ENCODE measurements around the gene UBE2B. TPM values are rescaled to one million over a fixed set of nuclear protein-coding genes. Genes with fewer than 3 reads are reported as not detected.

UBE2B gene
- total and polyA plus RNA-seq, 4 donors, result 20.1 to 91.6 (median 31.0) TPM

DNA sequence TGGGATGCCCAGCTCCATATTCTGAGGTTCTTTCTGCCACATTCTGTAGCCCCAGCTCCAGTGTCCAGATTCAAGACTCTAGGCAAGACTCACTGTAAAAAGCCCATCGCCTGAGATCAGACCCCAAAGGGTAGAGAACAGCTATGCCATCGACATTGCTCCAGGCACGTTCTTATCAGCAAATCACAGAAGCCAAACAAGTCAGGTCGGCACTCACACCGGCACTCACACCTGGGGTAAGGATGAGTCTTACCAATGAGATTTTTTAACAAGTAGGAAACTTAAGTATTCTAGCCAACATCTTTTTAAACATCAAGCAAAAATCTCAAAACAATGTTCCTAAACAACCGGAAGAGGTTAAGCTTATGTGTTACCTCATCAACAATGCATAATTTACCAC is 38.0 kb downstream of the UBE2B start:
- H3K4me3 ChIP-seq (ENCODE audit: low read depth in 1 of 3, low read length in 3 of 3), result no peak overlapping the region
- H3K4me1 ChIP-seq (ENCODE audit: control insufficient read depth in 4 of 4, insufficient read depth in 4 of 4, low read length in 3 of 4), result peaks cover 2 to 42% (median 30%) of the 10 kb centered on the region in 4 donors
- WGBS, result 54% methylated on average over 6 of the region's 6 CpGs
- no peak overlapping the region for H3K27ac ChIP-seq (ENCODE audit: low read depth in 1 of 2, low read length in 2 of 2)
- TF ChIP-seq JUND (IDR thresholded peaks at IDR 0.05), result no peak
- TF ChIP-seq, protein P1, sequence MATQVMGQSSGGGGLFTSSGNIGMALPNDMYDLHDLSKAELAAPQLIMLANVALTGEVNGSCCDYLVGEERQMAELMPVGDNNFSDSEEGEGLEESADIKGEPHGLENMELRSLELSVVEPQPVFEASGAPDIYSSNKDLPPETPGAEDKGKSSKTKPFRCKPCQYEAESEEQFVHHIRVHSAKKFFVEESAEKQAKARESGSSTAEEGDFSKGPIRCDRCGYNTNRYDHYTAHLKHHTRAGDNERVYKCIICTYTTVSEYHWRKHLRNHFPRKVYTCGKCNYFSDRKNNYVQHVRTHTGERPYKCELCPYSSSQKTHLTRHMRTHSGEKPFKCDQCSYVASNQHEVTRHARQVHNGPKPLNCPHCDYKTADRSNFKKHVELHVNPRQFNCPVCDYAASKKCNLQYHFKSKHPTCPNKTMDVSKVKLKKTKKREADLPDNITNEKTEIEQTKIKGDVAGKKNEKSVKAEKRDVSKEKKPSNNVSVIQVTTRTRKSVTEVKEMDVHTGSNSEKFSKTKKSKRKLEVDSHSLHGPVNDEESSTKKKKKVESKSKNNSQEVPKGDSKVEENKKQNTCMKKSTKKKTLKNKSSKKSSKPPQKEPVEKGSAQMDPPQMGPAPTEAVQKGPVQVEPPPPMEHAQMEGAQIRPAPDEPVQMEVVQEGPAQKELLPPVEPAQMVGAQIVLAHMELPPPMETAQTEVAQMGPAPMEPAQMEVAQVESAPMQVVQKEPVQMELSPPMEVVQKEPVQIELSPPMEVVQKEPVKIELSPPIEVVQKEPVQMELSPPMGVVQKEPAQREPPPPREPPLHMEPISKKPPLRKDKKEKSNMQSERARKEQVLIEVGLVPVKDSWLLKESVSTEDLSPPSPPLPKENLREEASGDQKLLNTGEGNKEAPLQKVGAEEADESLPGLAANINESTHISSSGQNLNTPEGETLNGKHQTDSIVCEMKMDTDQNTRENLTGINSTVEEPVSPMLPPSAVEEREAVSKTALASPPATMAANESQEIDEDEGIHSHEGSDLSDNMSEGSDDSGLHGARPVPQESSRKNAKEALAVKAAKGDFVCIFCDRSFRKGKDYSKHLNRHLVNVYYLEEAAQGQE (IDR thresholded peaks at IDR 0.05), result no peak
- peaks cover 0 to 7% (median 0%) of the 10 kb centered on the region in 4 donors for H3K36me3 ChIP-seq (ENCODE audit: control insufficient read depth in 4 of 4, insufficient read depth in 3 of 4, low read depth in 1 of 4, low read length in 3 of 4)
- no peak overlapping the region for H3K9ac ChIP-seq (ENCODE audit: low read depth in 1 of 2, low read length in 2 of 2)
- H3K9me3 ChIP-seq (ENCODE audit: control insufficient read depth in 4 of 4, low read length in 3 of 4), result no peaks in the 10 kb centered on the region
- H3K27me3 ChIP-seq (ENCODE audit: control insufficient read depth in 4 of 4, insufficient read depth in 4 of 4, low read length in 3 of 4), result no peaks in the 10 kb centered on the region
- no peak for DNase-seq (ENCODE audit: low spot score)

DNA sequence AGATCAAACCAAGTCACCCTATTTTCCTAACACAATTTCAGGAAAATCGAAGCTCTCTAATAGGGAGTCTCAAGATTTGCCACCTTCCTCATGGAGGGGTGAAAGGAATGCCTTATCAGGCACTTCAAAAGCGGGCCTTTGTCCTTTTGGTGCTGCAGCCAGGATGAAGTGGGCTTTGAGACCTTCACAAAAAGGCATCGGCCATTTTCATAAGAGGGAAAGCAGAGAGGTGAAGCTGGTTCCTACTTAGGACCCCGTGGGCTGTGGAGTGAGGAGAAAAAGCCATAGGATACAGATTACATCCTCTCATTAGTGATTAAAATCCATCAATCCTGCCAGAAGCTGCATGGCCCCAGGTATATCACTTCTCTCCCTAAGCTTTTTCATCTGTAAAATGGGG is 39.5 kb downstream of the UBE2B start:
- 71% methylated on average over 4 of the region's 4 CpGs for WGBS
- Histone ChIP-seq H3K27me3 (ENCODE audit: control insufficient read depth in 4 of 4, insufficient read depth in 4 of 4, low read length in 3 of 4) (no peaks in the 10 kb centered on the region), H3K4me1 (ENCODE audit: control insufficient read depth in 4 of 4, insufficient read depth in 4 of 4, low read length in 3 of 4) (peaks cover 2 to 47% (median 30%) of the 10 kb centered on the region in 4 donors), H3K9me3 (ENCODE audit: control insufficient read depth in 4 of 4, low read length in 3 of 4) (no peaks in the 10 kb centered on the region), H3K9ac (ENCODE audit: low read depth in 1 of 2, low read length in 2 of 2) (peak overlapping the region in 1 of 2 donors; percentile 84), H3K36me3 (ENCODE audit: control insufficient read depth in 4 of 4, insufficient read depth in 3 of 4, low read depth in 1 of 4, low read length in 3 of 4) (peaks cover 0 to 7% (median 0%) of the 10 kb centered on the region in 4 donors), H3K27ac (ENCODE audit: low read depth in 1 of 2, low read length in 2 of 2) (no peak overlapping the region), H3K4me3 (ENCODE audit: low read depth in 1 of 3, low read length in 3 of 3) (peak overlapping the region; percentile 79 to 95 (median 87))
- no peak for DNase-seq (ENCODE audit: low spot score)
- TF ChIP-seq HNF4A (conservative IDR thresholded peaks at IDR 0.05) (no peak), HNF4G (IDR thresholded peaks at IDR 0.05) (no peak), GABPA (IDR thresholded peaks at IDR 0.05 in 1 of 2, conservative IDR thresholded peaks at IDR 0.05 in 1 of 2) (no peak)
- TF ChIP-seq, protein P2, sequence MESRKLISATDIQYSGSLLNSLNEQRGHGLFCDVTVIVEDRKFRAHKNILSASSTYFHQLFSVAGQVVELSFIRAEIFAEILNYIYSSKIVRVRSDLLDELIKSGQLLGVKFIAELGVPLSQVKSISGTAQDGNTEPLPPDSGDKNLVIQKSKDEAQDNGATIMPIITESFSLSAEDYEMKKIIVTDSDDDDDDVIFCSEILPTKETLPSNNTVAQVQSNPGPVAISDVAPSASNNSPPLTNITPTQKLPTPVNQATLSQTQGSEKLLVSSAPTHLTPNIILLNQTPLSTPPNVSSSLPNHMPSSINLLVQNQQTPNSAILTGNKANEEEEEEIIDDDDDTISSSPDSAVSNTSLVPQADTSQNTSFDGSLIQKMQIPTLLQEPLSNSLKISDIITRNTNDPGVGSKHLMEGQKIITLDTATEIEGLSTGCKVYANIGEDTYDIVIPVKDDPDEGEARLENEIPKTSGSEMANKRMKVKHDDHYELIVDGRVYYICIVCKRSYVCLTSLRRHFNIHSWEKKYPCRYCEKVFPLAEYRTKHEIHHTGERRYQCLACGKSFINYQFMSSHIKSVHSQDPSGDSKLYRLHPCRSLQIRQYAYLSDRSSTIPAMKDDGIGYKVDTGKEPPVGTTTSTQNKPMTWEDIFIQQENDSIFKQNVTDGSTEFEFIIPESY (IDR thresholded peaks at IDR 0.05), result no peak

DNA sequence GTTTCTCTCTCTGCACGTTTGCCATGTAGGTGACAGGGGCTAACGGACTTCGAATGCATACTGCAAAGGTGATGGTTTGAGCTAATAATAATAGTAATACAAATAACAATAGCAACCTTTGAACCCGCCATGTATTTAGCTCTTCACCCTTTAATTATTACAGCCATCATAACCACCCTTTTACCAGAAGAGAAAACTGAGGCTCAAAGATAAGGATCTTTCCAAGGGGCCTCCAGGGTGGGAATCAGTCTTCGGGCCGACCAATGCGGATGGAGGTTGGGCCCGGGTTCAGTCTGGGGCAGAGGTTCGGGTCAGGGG is 39.8 kb downstream of the UBE2B start:
- no peak for DNase-seq (ENCODE audit: low spot score)
- Histone ChIP-seq H3K4me3 (ENCODE audit: low read depth in 1 of 3, low read length in 3 of 3) (peak overlapping the region; percentile 79 to 95 (median 87)), H3K9ac (ENCODE audit: low read depth in 1 of 2, low read length in 2 of 2) (peak overlapping the region; percentile 46 to 84), H3K36me3 (ENCODE audit: control insufficient read depth in 4 of 4, insufficient read depth in 3 of 4, low read depth in 1 of 4, low read length in 3 of 4) (peaks cover 0 to 4% (median 0%) of the 10 kb centered on the region in 4 donors), H3K27ac (ENCODE audit: low read depth in 1 of 2, low read length in 2 of 2) (peak overlapping the region; percentile 49 to 87), H3K9me3 (ENCODE audit: control insufficient read depth in 4 of 4, low read length in 3 of 4) (no peaks in the 10 kb centered on the region), H3K27me3 (ENCODE audit: control insufficient read depth in 4 of 4, insufficient read depth in 4 of 4, low read length in 3 of 4) (no peaks in the 10 kb centered on the region), H3K4me1 (ENCODE audit: control insufficient read depth in 4 of 4, insufficient read depth in 4 of 4, low read length in 3 of 4) (peaks cover 2 to 49% (median 31%) of the 10 kb centered on the region in 4 donors)
- 8% methylated on average over 9 of the region's 9 CpGs for WGBS
- no peak for TF ChIP-seq EGR1 (IDR thresholded peaks at IDR 0.05; ENCODE audit: low read depth in 2 of 2)
- TF ChIP-seq HNF4A (conservative IDR thresholded peaks at IDR 0.05), result no peak
- no peak for TF ChIP-seq TAF1 (conservative IDR thresholded peaks at IDR 0.05)
- no peak for TF ChIP-seq GABPA (IDR thresholded peaks at IDR 0.05 in 1 of 2, conservative IDR thresholded peaks at IDR 0.05 in 1 of 2)
- TF ChIP-seq FOXA2 (IDR thresholded peaks at IDR 0.05), result no peak
- TF ChIP-seq FOXA1 (IDR thresholded peaks at IDR 0.05), result no peak
- TF ChIP-seq JUND (IDR thresholded peaks at IDR 0.05), result no peak
- TF ChIP-seq, protein P2 (IDR thresholded peaks at IDR 0.05), result no peak
- TF ChIP-seq, protein P3, sequence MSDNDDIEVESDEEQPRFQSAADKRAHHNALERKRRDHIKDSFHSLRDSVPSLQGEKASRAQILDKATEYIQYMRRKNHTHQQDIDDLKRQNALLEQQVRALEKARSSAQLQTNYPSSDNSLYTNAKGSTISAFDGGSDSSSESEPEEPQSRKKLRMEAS (IDR thresholded peaks at IDR 0.05), result no peak
- no peak for TF ChIP-seq RAD21 (IDR thresholded peaks at IDR 0.05)
- TF ChIP-seq SP1 (IDR thresholded peaks at IDR 0.05), result no peak
- TF ChIP-seq, protein P4, sequence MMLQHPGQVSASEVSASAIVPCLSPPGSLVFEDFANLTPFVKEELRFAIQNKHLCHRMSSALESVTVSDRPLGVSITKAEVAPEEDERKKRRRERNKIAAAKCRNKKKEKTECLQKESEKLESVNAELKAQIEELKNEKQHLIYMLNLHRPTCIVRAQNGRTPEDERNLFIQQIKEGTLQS (IDR thresholded peaks at IDR 0.05), result no peak
- TF ChIP-seq, protein P1 (IDR thresholded peaks at IDR 0.05), result no peak
- TF ChIP-seq HNF4G (IDR thresholded peaks at IDR 0.05), result no peak
- TF ChIP-seq RXRA (IDR thresholded peaks at IDR 0.05), result no peak
- TF ChIP-seq NR2F2 (IDR thresholded peaks at IDR 0.05), result no peak
- TF ChIP-seq YY1 (IDR thresholded peaks at IDR 0.05), result no peak
